Panc1 (cell line): ENCODE results near the gene FAF2. TPM values are rescaled to one million over a fixed set of nuclear protein-coding genes. Genes with fewer than 3 reads are reported as not detected.

Experiments used
- ATAC-seq: fragments of 200-7000 bp; cut with Tn5 transposase; 2 replicates; pipeline ENCODE4 v1.9.1; 2020; ENCODE audit warnings: mild to moderate bottlenecking, moderate library complexity
- BruUV-seq: library from RNA; stranded (reverse); fragments of 400-500 nt; replicated peaks from 2 replicates; lab custom pipeline; 2021; lab: Mats Ljungman, UMichigan
- CTCF ChIA-PET: fragments of 300-600 bp; sonication (Branson Sonifier 250); formaldehyde crosslinking; loops from one replicate; lab custom pipeline; 2022; ENCODE audit warnings: antibody characterized with exemption; lab: Charles Lee
- POLR2A ChIA-PET: fragments of 300-600 bp; sonication (Branson Sonifier 250); formaldehyde crosslinking; loops from one replicate; lab custom pipeline; 2022; ENCODE audit warnings: antibody characterized with exemption; lab: Charles Lee
- DNase-seq: peaks from one replicate; pipeline ENCODE4 v3.0.0-alpha.2; 2010; ENCODE audit warnings: low read depth, low spot score
- H3K27ac ChIP-seq: 2 replicates; pipeline ENCODE4 v1.5.1; 2011; ENCODE audit warnings: mild to moderate bottlenecking, low read length, inconsistent platforms
- H3K27me3 ChIP-seq: fragments of 200-500 bp; sonication (Bioruptor generic); 2 replicates; pipeline ENCODE4 v1.6.0; 2014; ENCODE audit warnings: low read length, inconsistent platforms; ENCODE audit not compliant: control insufficient read depth, insufficient read depth
- H3K36me3 ChIP-seq: fragments of 200-500 bp; sonication (Bioruptor generic); 2 replicates; pipeline ENCODE4 v1.5.1; 2014; ENCODE audit warnings: inconsistent platforms, mild to moderate bottlenecking, low read length, moderate library complexity; ENCODE audit not compliant: control insufficient read depth, insufficient read depth
- H3K4me1 ChIP-seq: 2 replicates; pipeline ENCODE4 v1.5.1; 2011; ENCODE audit warnings: inconsistent platforms, mild to moderate bottlenecking, low read length, moderate library complexity; ENCODE audit not compliant: control insufficient read depth, insufficient read depth
- H3K4me3 ChIP-seq, 2 experiments: 2 replicates each; pipeline ENCODE4 v1.5.1; 2011 to 2012; ENCODE audit warnings: low read depth in 2 of 2, low read length in 2 of 2, mild to moderate bottlenecking in 2 of 2, inconsistent platforms in 1 of 2, moderate library complexity in 1 of 2
- H3K9me3 ChIP-seq: fragments of 200-500 bp; sonication (Bioruptor generic); 2 replicates; pipeline ENCODE4 v1.5.1; 2014; ENCODE audit warnings: low read depth, mild to moderate bottlenecking, inconsistent platforms, low read length, moderate library complexity; ENCODE audit not compliant: control insufficient read depth, insufficient read depth
- CTCF ChIP-seq: fragments of 450-650 bp; IDR thresholded peaks from 2 replicates; pipeline ENCODE4 v1.5.1; 2017; ENCODE audit warnings: mild to moderate bottlenecking
- POLR2AphosphoS5 ChIP-seq: IDR thresholded peaks from 2 replicates; pipeline ENCODE4 v1.6.1; 2012; ENCODE audit warnings: mild to moderate bottlenecking, low read depth, low read length, moderate library complexity
- REST ChIP-seq, 2 experiments: IDR thresholded peaks; 2 replicates each; pipeline ENCODE4 v1.6.1; 2011 to 2012; ENCODE audit warnings: low read depth in 2 of 2, control low read depth in 1 of 2, low read length in 1 of 2, mild to moderate bottlenecking in 1 of 2, moderate library complexity in 1 of 2; ENCODE audit not compliant: insufficient read depth in 1 of 2
- SIN3A ChIP-seq: IDR thresholded peaks from 2 replicates; pipeline ENCODE4 v1.6.1; 2012; ENCODE audit warnings: low read depth, mild to moderate bottlenecking, low read length, moderate library complexity, borderline replicate concordance; ENCODE audit not compliant: insufficient read depth
- TCF7L2 ChIP-seq: IDR thresholded peaks from 2 replicates; pipeline ENCODE4 v1.6.1; 2011; ENCODE audit warnings: mild to moderate bottlenecking, low read depth, low read length, inconsistent platforms
- in situ Hi-C: cut with HindIII; loops from 2 replicates; pipeline ENCODE4 v1.10.0; 2016; ENCODE audit warnings: low sequenced_read_pairs, low pct_unique_long_range_greater_than_20kb
- intact Hi-C: fragments of 100-400 bp; cut with micrococcal nuclease; formaldehyde crosslinking; loops from one replicate; pipeline ENCODE4 v1.10.0; 2022; ENCODE audit not compliant: unreplicated experiment
- total RNA-seq: library from RNA; stranded (reverse); gene quantifications from one replicate; pipeline ENCODE4 v1.2.1, GENCODE V29; 2021; ENCODE audit not compliant: unreplicated experiment

Gene FAF2
- total RNA-seq, 1 experiment from 2014 or later = 86.6 TPM

- intact Hi-C loops = no loop called here
- no peak for DNase-seq
- POLR2A ChIA-PET = interaction anchor here (0.5 to 0.6 kb wide), 4 partner anchors 10 to 1046 kb away, joined by 3 to 7 read pairs (median 3); no protein-coding TSS in a partner anchor
Observed at GRCh38 chr5:176446884-176447590, 1.1 kb upstream of the FAF2 start.

More at GRCh38 chr5:176446884-176447590, 1.1 kb upstream of the FAF2 start:
- in situ Hi-C loops = no loop called here
- H3K36me3 ChIP-seq = peaks cover 7% of the 10 kb centered on the region; the same call in 1 of the 2 replicates
- BruUV-seq = no TSS peak
- H3K9me3 ChIP-seq = no peaks in the 10 kb centered on the region
- H3K4me1 ChIP-seq = peaks cover 12% of the 10 kb centered on the region
- peak overlapping the region; percentile 93 to 100 for H3K4me3 ChIP-seq
- H3K27me3 ChIP-seq = no peaks in the 10 kb centered on the region
- CTCF ChIA-PET = interaction anchor here (0.6 to 1.4 kb wide), 4 partner anchors 10 to 90 kb away, joined by 3 to 9 read pairs (median 4); partner anchors contain the start of genes CLTB and RNF44
- TF ChIP-seq CTCF (no peak), TCF7L2 (no peak), SIN3A (no peak), REST (IDR thresholded peaks at IDR 0.05; ENCODE audit: insufficient read depth in 1 of 2, low read depth in 2 of 2, low read length in 1 of 2) (no peak), POLR2AphosphoS5 (no peak)
- peak overlapping the region; percentile 98 for H3K27ac ChIP-seq
- peak; percentile 1; the same call in 1 of the 2 replicates for ATAC-seq
